HEK293T (cell line): ENCODE results near the gene HDAC10.
A peak's percentile ranks its signal among the peaks of the same experiment; 100 is the strongest.

Source experiments
- CTCF ChIA-PET: fragments of 350-600 bp; formaldehyde crosslinking; extraction: SDS; loops from one replicate; lab custom pipeline; 2021; ENCODE audit warnings: antibody characterized with exemption, inconsistent platforms; lab: Yijun Ruan, JAX
- POLR2A ChIA-PET: fragments of 350-600 bp; formaldehyde crosslinking; extraction: SDS; loops from one replicate; lab custom pipeline; 2020; ENCODE audit warnings: antibody characterized with exemption, inconsistent platforms; lab: Yijun Ruan, JAX
- DNase-seq: peaks from one replicate; pipeline ENCODE4 v3.0.0; 2012; ENCODE audit warnings: mixed read lengths; ENCODE audit errors: extremely low spot score
- ARNT ChIP-seq: fragments of 450-650 bp; IDR thresholded peaks from 2 replicates; pipeline ENCODE4 v1.6.1; 2017; ENCODE audit warnings: mild to moderate bottlenecking
- BHLHE40 ChIP-seq: fragments of 450-650 bp; IDR thresholded peaks from 2 replicates; pipeline ENCODE4 v1.6.1; 2016; ENCODE audit warnings: mild to moderate bottlenecking, moderate library complexity, borderline replicate concordance
- CTBP1 ChIP-seq: fragments of 450-650 bp; IDR thresholded peaks from 2 replicates; pipeline ENCODE4 v1.6.1; 2016; ENCODE audit warnings: borderline replicate concordance
- ELF4 ChIP-seq: fragments of 450-650 bp; IDR thresholded peaks from 2 replicates; pipeline ENCODE4 v1.6.1; 2017; ENCODE audit warnings: antibody characterized with exemption
- FOXA1 ChIP-seq: fragments of 450-650 bp; IDR thresholded peaks from 2 replicates; pipeline ENCODE4 v1.6.1; 2016; ENCODE audit warnings: mild to moderate bottlenecking
- FOXK2 ChIP-seq: fragments of 450-650 bp; IDR thresholded peaks from 2 replicates; pipeline ENCODE4 v1.6.1; 2016; ENCODE audit warnings: mild to moderate bottlenecking
- FOXM1 ChIP-seq: fragments of 450-650 bp; IDR thresholded peaks from 2 replicates; pipeline ENCODE4 v1.6.1; 2017; ENCODE audit warnings: mild to moderate bottlenecking, borderline replicate concordance
- HDGF ChIP-seq: fragments of 450-650 bp; IDR thresholded peaks from 2 replicates; pipeline ENCODE4 v1.6.1; 2017; ENCODE audit warnings: antibody characterized with exemption, borderline replicate concordance
- L3MBTL2 ChIP-seq: fragments of 450-650 bp; conservative IDR thresholded peaks from 2 replicates; pipeline ENCODE4 v1.6.1; 2016; ENCODE audit warnings: mild to moderate bottlenecking
- LEF1 ChIP-seq: fragments of 450-650 bp; IDR thresholded peaks from 2 replicates; pipeline ENCODE4 v1.6.1; 2017; ENCODE audit warnings: mild to moderate bottlenecking, borderline replicate concordance
- NFRKB ChIP-seq: fragments of 450-650 bp; IDR thresholded peaks from 2 replicates; pipeline ENCODE4 v1.6.1; 2016; ENCODE audit warnings: mild to moderate bottlenecking, moderate library complexity
- PKNOX1 ChIP-seq: fragments of 450-650 bp; IDR thresholded peaks from 2 replicates; pipeline ENCODE4 v1.6.1; 2016
- SP1 ChIP-seq: fragments of 450-650 bp; IDR thresholded peaks from 2 replicates; pipeline ENCODE4 v1.6.1; 2017
- SUZ12 ChIP-seq: fragments of 450-650 bp; IDR thresholded peaks from 2 replicates; pipeline ENCODE4 v1.6.1; 2016; ENCODE audit warnings: mild to moderate bottlenecking
- TARDBP ChIP-seq: fragments of 450-650 bp; IDR thresholded peaks from 2 replicates; pipeline ENCODE4 v1.6.1; 2016
- ZNF384 ChIP-seq: fragments of 450-650 bp; IDR thresholded peaks from 2 replicates; pipeline ENCODE4 v1.6.1; 2016

HDAC10 gene

GRCh38 chr22:50262973-50263617, 12.0 kb upstream of the HDAC10 start:
- ChIA-PET CTCF (interaction anchor here (0.7 to 1.3 kb wide), 2 partner anchors 9 to 79 kb away, joined by 3 to 4 read pairs; no protein-coding TSS in a partner anchor), POLR2A (interaction anchor here (1.2 kb wide), 1 partner anchor 9 kb away, joined by 3 read pairs; no protein-coding TSS in a partner anchor)
- DNase-seq, result no peak
- TF ChIP-seq FOXA1, result no peak
- no peak for TF ChIP-seq TARDBP
- no peak for TF ChIP-seq HDGF
- no peak for TF ChIP-seq CTBP1
- TF ChIP-seq SUZ12, result no peak
- no peak for TF ChIP-seq L3MBTL2
- no peak for TF ChIP-seq SP1
- no peak for TF ChIP-seq NFRKB
- TF ChIP-seq PKNOX1, result no peak
- no peak for TF ChIP-seq BHLHE40
- no peak for TF ChIP-seq LEF1
- TF ChIP-seq FOXM1, result no peak

GRCh38 chr22:50262460-50262911, 11.4 kb upstream of the HDAC10 start:
- no peak for TF ChIP-seq ZNF384
- no peak for TF ChIP-seq CTBP1
- TF ChIP-seq SP1, result no peak
- no peak for TF ChIP-seq SUZ12
- TF ChIP-seq BHLHE40, result no peak
- no peak for TF ChIP-seq L3MBTL2
- TF ChIP-seq HDGF, result no peak
- no peak for TF ChIP-seq NFRKB
- no peak for TF ChIP-seq PKNOX1
- TF ChIP-seq FOXM1, result no peak
- POLR2A ChIA-PET, result interaction anchor here (1.4 kb wide), 1 partner anchor 10 kb away, joined by 4 read pairs; no protein-coding TSS in a partner anchor
- CTCF ChIA-PET, result interaction anchor here (1.3 kb wide), 1 partner anchor 9 kb away, joined by 4 read pairs; no protein-coding TSS in a partner anchor
- DNase-seq, result no peak

GRCh38 chr22:50261615-50262459, 10.8 kb upstream of the HDAC10 start, which contains the start of gene MAPK12:
Gene MAPK12, minus strand, starts transcription at chr22:50261683. Its CDS starts 174 bp downstream, at chr22:50261509.
- ChIA-PET CTCF (interaction anchor here (1.1 kb wide), 1 partner anchor 9 kb away, joined by 4 read pairs; no protein-coding TSS in a partner anchor), POLR2A (interaction anchor here (1.0 to 1.9 kb wide), 7 partner anchors 9 to 69 kb away, joined by 3 to 13 read pairs (median 4); partner anchors contain the start of gene HDAC10)
- DNase-seq, result peak; percentile 61
- TF ChIP-seq NFRKB (no peak), ARNT (no peak), SUZ12 (no peak), ZNF384 (no peak), SP1 (no peak), LEF1 (no peak), FOXK2 (no peak), PKNOX1 (no peak)

- peak; percentile 54 for DNase-seq
- TF ChIP-seq L3MBTL2 (peak; percentile 73), BHLHE40 (no peak), ARNT (no peak)
- POLR2A ChIA-PET, result interaction anchor here (0.8 to 1.9 kb wide), 11 partner anchors 8 to 265 kb away, joined by 3 to 13 read pairs (median 4); partner anchors contain the start of genes HDAC10 and SCO2
- CTCF ChIA-PET, result interaction anchor here (1.1 to 1.4 kb wide), 3 partner anchors 8 to 19 kb away, joined by 4 read pairs; no protein-coding TSS in a partner anchor
These were observed 9.9 kb upstream of the HDAC10 start for GRCh38 chr22:50260801-50261614.

GRCh38 chr22:50260434-50260800, 9.4 kb upstream of the HDAC10 start:
- no peak for TF ChIP-seq TARDBP
- TF ChIP-seq SP1, result no peak
- no peak for TF ChIP-seq FOXA1
- no peak for TF ChIP-seq PKNOX1
- no peak for TF ChIP-seq L3MBTL2
- TF ChIP-seq SUZ12, result no peak
- no peak for TF ChIP-seq FOXM1
- TF ChIP-seq HDGF, result no peak
- no peak for TF ChIP-seq FOXK2
- no peak for TF ChIP-seq ZNF384
- no peak for TF ChIP-seq BHLHE40
- TF ChIP-seq NFRKB, result no peak
- TF ChIP-seq CTBP1, result no peak
- TF ChIP-seq ARNT, result no peak
- TF ChIP-seq ELF4, result no peak
- TF ChIP-seq LEF1, result no peak
- no peak for DNase-seq
- POLR2A ChIA-PET, result interaction anchor here (0.8 to 1.9 kb wide), 9 partner anchors 8 to 265 kb away, joined by 3 to 13 read pairs (median 4); partner anchors contain the start of genes HDAC10 and SCO2
- CTCF ChIA-PET, result interaction anchor here (1.1 to 1.4 kb wide), 3 partner anchors 8 to 19 kb away, joined by 4 read pairs; no protein-coding TSS in a partner anchor
